Measurements from ENCODE around the gene RAD51B.
"Not testable (repeated sequence)": the region's sequence is repeated elsewhere in the genome, so short reads cannot be mapped to it uniquely, and the experiment has no call there.

The RAD51B gene

DNA sequence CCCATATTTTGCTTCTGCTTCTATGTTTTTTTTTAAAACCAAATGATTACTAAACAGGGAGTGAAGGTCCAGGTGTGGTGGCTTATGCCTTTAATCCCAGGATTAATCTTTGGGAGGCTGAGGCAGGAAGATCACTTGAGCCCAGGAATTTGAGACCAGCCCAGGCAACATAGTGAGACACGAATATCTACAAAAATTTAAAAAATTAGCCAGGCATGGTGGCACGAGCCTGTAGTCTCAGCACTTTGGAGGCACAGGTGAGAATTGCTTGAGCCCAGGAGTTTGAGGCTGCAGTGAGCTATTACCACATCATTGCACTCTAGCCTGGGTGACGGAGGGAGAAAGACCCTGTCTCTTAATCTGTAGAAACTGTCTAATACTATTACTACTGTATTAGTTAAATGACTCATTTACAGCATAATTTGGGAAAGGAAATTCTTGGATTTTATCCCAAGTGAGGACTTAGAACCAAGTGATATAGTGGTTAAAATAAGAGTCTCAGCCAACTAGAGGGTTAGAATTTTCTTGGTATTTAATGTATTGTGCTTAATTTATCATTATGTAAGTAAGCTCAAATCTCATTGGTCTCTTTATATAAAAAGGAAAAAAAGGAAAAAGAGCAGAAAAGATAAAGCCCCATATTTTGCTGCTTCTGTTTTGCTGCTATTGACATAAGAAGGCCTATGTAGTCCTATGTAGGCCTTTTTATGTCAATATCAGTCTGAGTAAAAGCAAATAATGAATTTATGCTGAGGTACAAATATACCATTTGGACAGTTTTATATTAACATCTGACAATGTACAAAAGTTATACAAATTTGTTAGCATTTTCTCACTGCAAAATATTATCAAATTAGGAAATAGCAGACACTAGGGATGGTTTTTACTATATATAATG, 163.4 kb downstream of the RAD51B start:
- H3K27me3 Mint-ChIP-seq, result no peaks in the 10 kb centered on the region
- H3K4me1 Mint-ChIP-seq, result peaks cover 2% of the 10 kb centered on the region
- no peaks in the 10 kb centered on the region for H3K9me3 Mint-ChIP-seq

DNA sequence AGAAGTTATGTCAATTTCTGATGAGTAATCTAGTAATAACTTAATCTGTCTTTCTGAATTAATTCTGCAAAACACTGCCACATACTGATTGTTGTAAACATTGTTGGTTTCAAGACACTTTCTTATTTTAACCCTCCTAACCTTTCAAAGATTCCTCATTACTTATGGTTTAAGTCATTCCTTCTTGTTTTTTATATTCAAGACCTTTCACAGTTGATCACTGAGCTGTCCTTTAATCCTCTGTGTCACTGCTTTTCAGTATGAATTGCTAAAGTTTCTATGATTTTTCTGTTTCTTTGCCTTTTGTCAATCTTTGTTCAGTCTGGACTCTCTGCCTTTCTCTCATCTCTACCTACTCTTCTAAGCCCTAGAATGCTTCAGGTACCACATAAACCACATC, 164.7 kb downstream of the RAD51B start:
- no peak overlapping the region for H3K4me3 Mint-ChIP-seq
- H3K36me3 Mint-ChIP-seq, result peaks cover 5% of the 10 kb centered on the region
- no peaks in the 10 kb centered on the region for H3K4me1 Mint-ChIP-seq
- H3K27me3 Mint-ChIP-seq, result no peaks in the 10 kb centered on the region
- peak overlapping the region; percentile 5 for H3K27ac Mint-ChIP-seq
- ATAC-seq (ENCODE audit: low read depth), result no peak
- DNase-seq (ENCODE audit: low spot score in 2 of 2), result no peak
- H3K9me3 Mint-ChIP-seq, result no peaks in the 10 kb centered on the region

More for the DNA sequence above, 163.4 kb downstream of the RAD51B start:
- DNase-seq (ENCODE audit: low spot score in 2 of 2) (no peak), ATAC-seq (ENCODE audit: low read depth) (no peak)
- no peak overlapping the region for H3K27ac Mint-ChIP-seq
- no peak overlapping the region for H3K4me3 Mint-ChIP-seq
- peaks cover 7% of the 10 kb centered on the region for H3K36me3 Mint-ChIP-seq

DNA sequence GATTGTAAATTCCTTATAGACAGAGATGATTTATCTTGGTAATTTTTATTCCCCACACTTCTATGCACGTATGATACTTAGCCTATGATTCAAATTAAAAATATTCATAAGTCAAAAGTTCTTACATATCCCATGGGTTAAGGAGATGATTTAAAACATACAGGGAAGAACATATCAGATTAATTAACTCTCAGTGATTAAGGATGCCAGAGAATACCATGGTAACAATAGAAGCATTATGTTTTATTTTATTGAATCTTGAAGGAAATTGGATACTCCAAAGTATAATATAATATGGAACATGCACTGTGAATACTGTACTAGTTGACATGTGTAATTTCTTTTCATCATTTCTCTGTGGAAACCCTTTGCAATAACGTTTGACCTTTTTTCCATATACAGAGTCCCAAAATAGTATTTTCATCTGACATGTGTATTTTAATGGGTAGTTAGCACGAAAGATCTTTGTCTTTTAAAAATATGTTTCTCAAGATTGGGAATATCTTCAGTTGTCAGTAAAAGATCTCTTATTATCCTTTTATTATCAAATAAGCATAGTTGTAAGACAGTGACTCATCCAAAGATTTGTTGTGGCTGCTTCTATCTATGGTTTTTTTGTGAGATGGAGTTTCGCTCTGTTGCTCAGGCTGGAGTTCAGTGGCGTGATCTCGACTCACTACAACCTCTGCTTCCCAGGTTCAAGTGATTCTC, 166.7 kb downstream of the RAD51B start:
- DNase-seq (ENCODE audit: low spot score in 2 of 2) (no peak), ATAC-seq (ENCODE audit: low read depth) (no peak)
- Mint-ChIP-seq H3K27ac (no peak overlapping the region), H3K4me3 (no peak overlapping the region), H3K4me1 (no peaks in the 10 kb centered on the region), H3K9me3 (no peaks in the 10 kb centered on the region), H3K27me3 (no peaks in the 10 kb centered on the region), H3K36me3 (peaks cover 2% of the 10 kb centered on the region)

GRCh38 chr14:67987606-67988005, 168.0 kb downstream of the RAD51B start:
- no peaks in the 10 kb centered on the region for H3K4me1 Mint-ChIP-seq
- H3K36me3 Mint-ChIP-seq, result peaks cover 2% of the 10 kb centered on the region
- no peaks in the 10 kb centered on the region for H3K27me3 Mint-ChIP-seq
- H3K27ac Mint-ChIP-seq, result no peak overlapping the region
- no peak overlapping the region for H3K4me3 Mint-ChIP-seq
- no peak for ATAC-seq (ENCODE audit: low read depth)
- DNase-seq (ENCODE audit: low spot score in 2 of 2), result no peak
- H3K9me3 Mint-ChIP-seq, result no peaks in the 10 kb centered on the region

GRCh38 chr14:67988210-67988609, 168.6 kb downstream of the RAD51B start:
- DNase-seq (ENCODE audit: low spot score in 2 of 2); H3K27me3 Mint-ChIP-seq; H3K27ac Mint-ChIP-seq; H3K9me3 Mint-ChIP-seq; ATAC-seq (ENCODE audit: low read depth); H3K36me3 Mint-ChIP-seq; H3K4me3 Mint-ChIP-seq; H3K4me1 Mint-ChIP-seq: not testable (repeated sequence)

GRCh38 chr14:67990576-67990975, 171.0 kb downstream of the RAD51B start:
- no peak overlapping the region for H3K27ac Mint-ChIP-seq
- no peaks in the 10 kb centered on the region for H3K9me3 Mint-ChIP-seq
- H3K4me3 Mint-ChIP-seq, result no peak overlapping the region
- H3K4me1 Mint-ChIP-seq, result no peaks in the 10 kb centered on the region
- ATAC-seq (ENCODE audit: low read depth), result no peak
- no peak for DNase-seq (ENCODE audit: low spot score in 2 of 2)
- H3K27me3 Mint-ChIP-seq, result no peaks in the 10 kb centered on the region
- H3K36me3 Mint-ChIP-seq, result peaks cover 8% of the 10 kb centered on the region

DNA sequence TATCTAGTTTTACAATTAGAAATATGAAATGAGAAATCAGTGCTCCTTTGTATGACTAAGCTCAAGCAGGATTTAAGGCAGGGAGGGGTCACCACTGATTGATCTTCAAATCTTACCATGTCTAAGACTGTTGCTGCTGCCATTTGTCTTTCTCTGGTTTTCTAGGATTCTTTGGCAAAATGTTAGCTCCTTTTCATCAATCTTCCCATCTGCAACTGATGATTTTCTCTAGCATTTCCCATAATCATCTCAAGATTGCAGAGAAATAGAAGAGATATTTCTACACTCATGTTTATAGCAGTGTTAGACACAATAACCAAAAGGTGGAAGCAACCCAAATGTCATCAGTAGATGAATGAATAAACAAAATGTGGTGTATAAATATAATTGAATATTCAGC, 175.0 kb downstream of the RAD51B start:
- DNase-seq (ENCODE audit: low spot score in 2 of 2), result no peak
- Mint-ChIP-seq H3K4me3 (no peak overlapping the region), H3K36me3 (peaks cover 8% of the 10 kb centered on the region), H3K27ac (no peak overlapping the region), H3K27me3 (no peaks in the 10 kb centered on the region), H3K4me1 (peaks cover 4% of the 10 kb centered on the region), H3K9me3 (no peaks in the 10 kb centered on the region)
- no peak for ATAC-seq (ENCODE audit: low read depth)

DNA sequence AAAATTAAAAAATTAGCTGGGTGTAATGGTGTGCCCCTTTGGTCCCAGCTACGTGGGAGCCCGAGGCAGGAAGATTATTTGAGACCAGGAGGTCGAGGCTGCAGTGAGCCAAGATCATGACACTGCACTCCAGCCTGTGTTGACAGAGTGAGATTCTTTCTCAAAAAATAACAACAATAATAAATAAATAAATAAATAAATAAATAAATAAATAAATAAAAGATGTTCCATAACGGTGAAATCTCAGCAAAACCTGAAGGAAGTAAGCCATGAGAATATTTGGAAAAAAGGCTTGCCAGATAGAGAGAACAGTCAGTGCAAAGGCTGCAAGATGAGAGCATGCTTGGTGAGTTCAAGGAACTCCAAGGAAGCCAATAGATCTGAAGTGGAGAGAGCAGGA, 176.7 kb downstream of the RAD51B start:
- Mint-ChIP-seq H3K27me3 (no peaks in the 10 kb centered on the region), H3K9me3 (no peaks in the 10 kb centered on the region), H3K36me3 (peaks cover 8% of the 10 kb centered on the region), H3K4me1 (peaks cover 4% of the 10 kb centered on the region), H3K4me3 (no peak overlapping the region), H3K27ac (no peak overlapping the region)
- DNase-seq (ENCODE audit: low spot score in 2 of 2), result no peak
- ATAC-seq (ENCODE audit: low read depth), result no peak

GRCh38 chr14:67998834-67999233, 179.3 kb downstream of the RAD51B start:
- H3K4me1 Mint-ChIP-seq, result peaks cover 10% of the 10 kb centered on the region
- no peaks in the 10 kb centered on the region for H3K9me3 Mint-ChIP-seq
- no peak overlapping the region for H3K4me3 Mint-ChIP-seq
- peaks cover 7% of the 10 kb centered on the region for H3K36me3 Mint-ChIP-seq
- no peaks in the 10 kb centered on the region for H3K27me3 Mint-ChIP-seq
- no peak overlapping the region for H3K27ac Mint-ChIP-seq
- no peak for ATAC-seq (ENCODE audit: low read depth)
- DNase-seq (ENCODE audit: low spot score in 2 of 2), result no peak

- no peak for ATAC-seq (ENCODE audit: low read depth)
- H3K27ac Mint-ChIP-seq, result no peak overlapping the region
- no peak overlapping the region for H3K4me3 Mint-ChIP-seq
- no peak for DNase-seq (ENCODE audit: low spot score in 2 of 2)
- H3K9me3 Mint-ChIP-seq, result no peaks in the 10 kb centered on the region
- peaks cover 7% of the 10 kb centered on the region for H3K36me3 Mint-ChIP-seq
- peaks cover 10% of the 10 kb centered on the region for H3K4me1 Mint-ChIP-seq
- H3K27me3 Mint-ChIP-seq, result no peaks in the 10 kb centered on the region
Observed at GRCh38 chr14:67999290-67999689, 179.7 kb downstream of the RAD51B start.

DNA sequence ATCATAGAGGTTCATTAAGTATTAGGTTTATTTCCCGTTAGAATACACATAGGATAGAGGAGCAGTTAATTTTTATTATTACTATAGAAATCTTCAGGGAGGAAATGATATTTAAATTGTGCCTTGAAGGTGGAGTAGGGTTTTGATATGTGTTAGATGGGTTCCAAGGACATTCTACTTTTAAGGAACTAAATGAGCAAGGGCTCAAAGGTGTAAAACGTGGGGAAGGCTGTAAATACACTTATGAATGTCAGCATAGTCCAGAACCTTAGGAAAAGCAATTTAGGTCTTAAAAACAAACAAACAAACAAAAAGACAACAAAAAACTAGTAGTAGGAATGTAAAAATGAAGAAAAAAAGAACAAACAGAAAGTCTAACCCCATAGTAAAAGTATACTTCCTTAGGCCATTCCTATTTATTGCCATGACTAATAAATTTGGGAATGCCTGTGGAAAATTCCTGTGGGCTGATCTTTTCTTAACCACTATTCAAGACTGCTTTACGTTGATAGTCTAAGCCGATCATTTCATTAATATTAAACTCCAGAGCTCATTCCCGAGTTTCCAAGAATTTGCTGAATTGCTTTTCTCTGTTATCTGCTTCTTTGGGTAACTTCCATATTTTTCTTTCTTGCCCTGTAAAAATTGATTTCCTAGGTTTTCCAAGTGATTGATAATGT, 180.3 kb downstream of the RAD51B start:
- peaks cover 10% of the 10 kb centered on the region for H3K4me1 Mint-ChIP-seq
- H3K27ac Mint-ChIP-seq, result no peak overlapping the region
- H3K4me3 Mint-ChIP-seq, result no peak overlapping the region
- no peaks in the 10 kb centered on the region for H3K27me3 Mint-ChIP-seq
- H3K9me3 Mint-ChIP-seq, result no peaks in the 10 kb centered on the region
- DNase-seq (ENCODE audit: low spot score in 2 of 2), result no peak
- ATAC-seq (ENCODE audit: low read depth), result no peak
- H3K36me3 Mint-ChIP-seq, result peaks cover 5% of the 10 kb centered on the region

DNA sequence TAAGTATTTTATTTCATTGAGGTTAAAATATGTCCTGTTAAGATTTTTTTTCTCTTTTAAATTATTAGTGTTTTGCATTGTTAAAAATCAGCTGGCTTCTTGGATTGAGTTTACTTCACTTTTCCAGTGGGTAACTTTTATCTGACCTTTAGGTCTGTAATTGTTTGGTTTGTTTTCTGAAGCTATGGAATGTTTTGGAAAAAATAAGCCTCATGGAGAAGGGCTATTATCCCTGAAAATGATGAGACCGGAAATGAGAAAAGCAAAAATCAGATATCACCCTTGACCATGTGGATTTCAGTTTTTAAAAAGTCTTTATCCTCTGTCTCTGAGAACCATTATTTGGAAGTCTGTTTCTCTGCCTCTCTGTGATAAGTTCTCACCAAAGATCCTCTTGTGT, 180.9 kb downstream of the RAD51B start:
- H3K4me1 Mint-ChIP-seq, result peaks cover 10% of the 10 kb centered on the region
- ATAC-seq (ENCODE audit: low read depth) (no peak), DNase-seq (ENCODE audit: low spot score in 2 of 2) (no peak)
- peaks cover 3% of the 10 kb centered on the region for H3K36me3 Mint-ChIP-seq
- no peaks in the 10 kb centered on the region for H3K9me3 Mint-ChIP-seq
- no peaks in the 10 kb centered on the region for H3K27me3 Mint-ChIP-seq
- H3K27ac Mint-ChIP-seq, result no peak overlapping the region
- no peak overlapping the region for H3K4me3 Mint-ChIP-seq

DNA sequence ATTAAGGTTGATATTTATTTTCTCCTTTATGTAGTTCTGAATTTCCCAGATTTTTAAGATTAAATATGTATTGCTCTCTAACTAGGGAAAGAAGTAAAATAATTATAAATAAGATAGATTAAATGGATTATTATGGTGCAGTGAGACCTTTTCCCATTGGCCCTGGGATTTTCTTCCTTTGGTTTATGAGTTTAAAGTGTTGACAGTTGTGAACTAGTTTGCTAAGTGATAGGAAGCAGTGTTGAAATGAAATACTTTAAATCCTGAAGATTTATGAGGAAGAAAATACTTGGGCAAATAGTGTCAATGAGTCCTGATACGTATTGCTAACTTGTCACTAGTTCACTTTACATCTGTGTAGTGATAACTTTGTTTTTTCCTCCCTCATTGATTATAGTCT, 188.9 kb downstream of the RAD51B start:
- Mint-ChIP-seq H3K4me1 (peaks cover 2% of the 10 kb centered on the region), H3K27ac (no peak overlapping the region), H3K4me3 (no peak overlapping the region), H3K36me3 (no peaks in the 10 kb centered on the region), H3K27me3 (no peaks in the 10 kb centered on the region), H3K9me3 (no peaks in the 10 kb centered on the region)
- no peak for ATAC-seq (ENCODE audit: low read depth)
- DNase-seq (ENCODE audit: low spot score in 2 of 2), result no peak

- no peaks in the 10 kb centered on the region for H3K4me1 Mint-ChIP-seq
- no peak for DNase-seq (ENCODE audit: low spot score in 2 of 2)
Observed at GRCh38 chr14:68011406-68012028, 191.9 kb downstream of the RAD51B start.

More at GRCh38 chr14:68011406-68012028, 191.9 kb downstream of the RAD51B start:
- H3K36me3 Mint-ChIP-seq, result peaks cover 6% of the 10 kb centered on the region
- no peak for ATAC-seq (ENCODE audit: low read depth)
- no peaks in the 10 kb centered on the region for H3K27me3 Mint-ChIP-seq
- peaks cover 3% of the 10 kb centered on the region for H3K9me3 Mint-ChIP-seq
- H3K4me3 Mint-ChIP-seq, result no peak overlapping the region
- H3K27ac Mint-ChIP-seq, result no peak overlapping the region

Data from memory B cell (primary cell).